Anterior cingulate cortex (tissue), 58 donors: ENCODE data around the gene OBI1.
A peak's percentile ranks its signal among the peaks of the same experiment; 100 is the strongest.

ENCODE experiments used
- DNase-seq, 58 donors: peaks; one replicate each; lab custom pipeline; 2025; lab: John Stamatoyannopoulos, UW

Gene OBI1

DNA sequence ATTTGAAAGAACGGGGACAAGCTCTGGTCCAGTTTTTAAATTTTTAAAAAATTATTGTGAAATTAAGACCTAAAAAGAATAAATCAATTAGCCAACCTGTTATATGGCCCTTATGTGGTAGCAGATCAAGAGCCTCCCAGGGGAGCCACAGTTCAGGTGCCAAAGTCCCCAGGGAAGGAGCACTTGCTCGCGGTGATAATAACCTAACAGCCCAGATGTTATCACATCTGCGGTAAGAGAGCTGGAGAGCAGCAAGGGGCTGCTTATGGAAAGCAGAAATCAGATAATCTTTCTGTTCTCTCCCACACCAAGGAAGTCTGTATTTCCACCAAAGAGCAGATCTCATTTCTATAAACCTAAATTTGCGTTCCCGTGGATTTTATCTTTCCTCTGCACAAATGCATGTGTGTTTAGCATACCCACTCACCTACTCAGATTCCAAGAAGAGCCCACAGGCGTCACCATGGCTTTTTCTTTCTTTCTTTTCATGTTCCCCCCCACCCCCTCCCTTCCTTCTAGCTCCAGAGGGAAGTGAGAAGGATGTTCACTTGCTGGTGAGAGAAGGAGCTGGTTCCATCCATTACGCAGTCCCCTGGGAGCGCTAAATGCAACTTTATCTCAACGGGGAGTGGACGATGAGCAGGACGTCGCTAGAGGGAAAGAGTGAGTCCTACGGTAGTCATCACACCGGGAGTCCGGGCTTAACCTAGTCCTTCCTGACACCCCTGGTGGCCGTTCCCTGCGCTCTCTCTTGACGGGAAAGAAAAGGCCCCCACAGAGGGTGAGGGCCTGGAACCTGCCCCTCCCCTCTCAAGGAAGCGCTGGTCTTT is 54.0 kb downstream of the OBI1 start:
- DNase-seq = no peak

GRCh38 chr13:78603240-78603957 is 55.6 kb downstream of the OBI1 start, which contains the start of gene POU4F1:
TSS of gene POU4F1 (minus strand) at chr13:78603552. CDS start at chr13:78603326, 226 bp downstream.
- peak in 1 of 58 donors; percentile 4 for DNase-seq

- DNase-seq = no peak
Observed at GRCh38 chr13:78602561-78603239, 56.3 kb downstream of the OBI1 start.

DNA sequence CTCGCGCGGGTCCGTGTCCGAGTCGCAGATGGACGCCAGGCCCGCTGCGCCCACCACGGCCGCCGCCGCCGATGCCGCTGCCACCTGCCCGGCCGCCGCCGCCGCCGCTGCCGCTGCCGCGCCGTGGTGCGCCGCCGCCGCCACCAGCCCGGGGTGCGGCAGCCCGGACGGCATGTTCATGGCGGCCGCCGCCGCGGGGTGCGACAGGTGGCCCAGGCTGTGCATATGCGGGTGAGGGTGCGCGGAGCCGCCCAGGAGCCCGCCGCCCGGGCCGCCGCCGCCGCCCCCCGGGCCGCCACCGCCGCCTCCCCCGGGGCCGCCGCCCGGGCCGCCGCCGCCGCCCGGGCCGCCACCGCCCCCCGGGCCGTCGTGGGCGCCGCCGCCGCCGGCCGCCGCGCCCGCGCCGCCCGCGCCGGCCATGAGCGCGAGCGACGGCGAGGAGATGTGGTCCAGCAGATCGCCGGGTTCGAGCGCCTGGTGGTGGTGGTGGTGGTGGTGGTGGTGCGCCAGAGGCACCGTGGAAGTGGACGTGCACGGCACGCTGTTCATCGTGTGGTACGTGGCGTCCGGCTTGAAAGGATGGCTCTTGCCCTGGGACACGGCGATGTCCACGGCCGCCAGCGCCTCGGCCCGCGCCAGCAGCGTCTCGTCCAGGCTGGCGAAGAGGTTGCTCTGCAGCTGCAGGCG is 56.9 kb downstream of the OBI1 start:
- DNase-seq = no peak

GRCh38 chr13:78601124-78601873 is 57.7 kb downstream of the OBI1 start:
- no peak for DNase-seq

DNA sequence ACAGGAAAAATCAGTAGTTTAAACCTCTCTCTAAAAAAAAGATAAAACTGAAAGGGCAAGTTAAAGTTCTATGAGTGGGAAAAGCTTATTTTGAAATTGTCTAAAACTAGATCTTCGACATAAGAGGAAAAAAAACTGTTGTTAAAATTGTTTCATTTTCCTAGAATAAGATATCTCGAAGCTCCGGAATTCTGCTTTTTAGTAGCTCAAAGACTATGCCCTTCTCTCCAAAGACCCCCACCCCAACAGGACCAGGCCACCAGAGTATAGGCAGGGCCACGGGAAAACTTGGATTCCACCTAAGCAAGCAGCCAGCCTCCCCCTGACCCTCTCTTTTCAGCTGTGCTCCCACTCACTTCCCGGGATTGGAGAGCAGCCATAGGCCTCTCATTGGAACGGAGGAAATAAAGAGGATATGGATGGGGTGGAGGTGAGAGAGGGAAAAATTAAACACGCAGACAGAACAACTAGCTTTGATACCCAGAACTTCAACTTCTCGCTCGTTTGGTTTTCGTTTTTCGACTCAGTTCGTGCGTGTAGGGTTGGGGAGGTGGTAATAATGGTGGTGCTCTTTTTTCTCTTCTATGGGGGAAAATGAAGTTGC is 58.6 kb downstream of the OBI1 start:
- no peak for DNase-seq

GRCh38 chr13:78599645-78600279 is 59.2 kb downstream of the OBI1 start:
- no peak for DNase-seq

GRCh38 chr13:78598966-78599644 is 59.9 kb downstream of the OBI1 start:
- no peak for DNase-seq

DNA sequence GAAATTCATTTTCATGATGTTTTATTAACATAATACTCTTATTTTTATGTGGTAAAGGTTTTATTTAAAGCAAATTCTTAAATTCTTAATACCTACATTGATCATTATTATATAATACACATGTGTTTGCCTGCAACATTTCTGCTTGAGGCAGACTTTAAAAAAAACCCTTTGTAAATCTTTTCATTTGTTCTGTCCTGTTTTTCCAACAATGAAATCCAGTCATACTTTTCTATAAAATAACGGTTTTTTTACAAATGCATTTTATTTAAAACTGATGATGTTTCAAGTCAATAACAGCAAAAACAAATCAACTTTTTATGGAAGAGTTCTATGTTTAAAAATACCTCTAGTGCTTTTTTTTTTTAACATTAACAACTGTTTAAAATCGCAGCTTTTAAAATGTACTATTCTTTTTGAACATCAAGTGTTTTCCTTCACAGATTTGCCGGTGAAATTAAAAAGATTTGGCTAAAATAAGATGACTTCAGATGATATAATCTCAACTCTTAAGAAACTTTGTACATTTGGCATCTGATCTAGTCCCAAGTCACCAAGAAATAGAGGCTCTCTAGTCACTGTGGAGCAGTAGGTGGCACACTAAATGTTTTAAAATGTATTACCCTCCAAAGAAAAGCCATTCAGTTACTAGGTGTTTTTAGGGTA is 60.7 kb downstream of the OBI1 start:
- DNase-seq = no peak

GRCh38 chr13:78597602-78597932 is 61.4 kb downstream of the OBI1 start:
- DNase-seq = no peak

- DNase-seq = no peak
Observed at GRCh38 chr13:78596736-78597601, 62.0 kb downstream of the OBI1 start.

GRCh38 chr13:78596399-78596735 is 62.6 kb downstream of the OBI1 start:
- DNase-seq = no peak

GRCh38 chr13:78595495-78596398 is 63.2 kb downstream of the OBI1 start:
- DNase-seq = no peak

- no peak for DNase-seq
Observed at GRCh38 chr13:78594456-78594975, 64.4 kb downstream of the OBI1 start.

GRCh38 chr13:78593652-78594455 is 65.1 kb downstream of the OBI1 start:
- no peak for DNase-seq
